Measurements from ENCODE around the gene CTDSPL.

DNA sequence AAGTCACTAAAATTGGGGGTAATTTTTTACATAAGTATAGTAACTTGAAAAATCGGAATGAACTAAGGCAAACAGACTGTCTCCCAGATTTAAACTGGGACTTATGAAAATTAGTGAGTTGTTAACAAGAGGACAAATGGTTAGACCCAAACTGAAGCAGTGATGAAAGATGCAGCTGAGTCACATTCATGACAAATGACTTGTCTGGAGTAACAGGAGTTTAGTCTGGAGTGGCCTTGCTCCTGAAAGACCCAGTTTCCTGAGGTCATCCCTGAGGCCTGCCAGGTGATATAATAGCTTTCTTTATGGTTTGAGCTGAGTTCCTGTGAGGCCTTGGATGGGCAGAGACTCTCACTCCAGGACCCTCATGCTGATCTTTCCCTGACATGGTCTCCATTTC is 9.6 kb upstream of the CTDSPL start:
- no peak for TF ChIP-seq EZH2 (IDR thresholded peaks at IDR 0.05; ENCODE audit: insufficient read depth, poor library complexity, severe bottlenecking)
- no peak for TF ChIP-seq EZH2phosphoT487 (IDR thresholded peaks at IDR 0.05; ENCODE audit: insufficient read depth, low read depth)
